Measurements from ENCODE around the gene SOWAHB. TPM values are rescaled to one million over a fixed set of nuclear protein-coding genes. Genes with fewer than 3 reads are reported as not detected.
A peak's percentile ranks its signal among the peaks of the same experiment; 100 is the strongest.

Gene SOWAHB
- total and polyA plus RNA-seq, 2 of the 8 experiments (the other 6 are each of a cell fraction or from before 2014, with no cell fraction given): 0.15 to 0.65 TPM

DNA sequence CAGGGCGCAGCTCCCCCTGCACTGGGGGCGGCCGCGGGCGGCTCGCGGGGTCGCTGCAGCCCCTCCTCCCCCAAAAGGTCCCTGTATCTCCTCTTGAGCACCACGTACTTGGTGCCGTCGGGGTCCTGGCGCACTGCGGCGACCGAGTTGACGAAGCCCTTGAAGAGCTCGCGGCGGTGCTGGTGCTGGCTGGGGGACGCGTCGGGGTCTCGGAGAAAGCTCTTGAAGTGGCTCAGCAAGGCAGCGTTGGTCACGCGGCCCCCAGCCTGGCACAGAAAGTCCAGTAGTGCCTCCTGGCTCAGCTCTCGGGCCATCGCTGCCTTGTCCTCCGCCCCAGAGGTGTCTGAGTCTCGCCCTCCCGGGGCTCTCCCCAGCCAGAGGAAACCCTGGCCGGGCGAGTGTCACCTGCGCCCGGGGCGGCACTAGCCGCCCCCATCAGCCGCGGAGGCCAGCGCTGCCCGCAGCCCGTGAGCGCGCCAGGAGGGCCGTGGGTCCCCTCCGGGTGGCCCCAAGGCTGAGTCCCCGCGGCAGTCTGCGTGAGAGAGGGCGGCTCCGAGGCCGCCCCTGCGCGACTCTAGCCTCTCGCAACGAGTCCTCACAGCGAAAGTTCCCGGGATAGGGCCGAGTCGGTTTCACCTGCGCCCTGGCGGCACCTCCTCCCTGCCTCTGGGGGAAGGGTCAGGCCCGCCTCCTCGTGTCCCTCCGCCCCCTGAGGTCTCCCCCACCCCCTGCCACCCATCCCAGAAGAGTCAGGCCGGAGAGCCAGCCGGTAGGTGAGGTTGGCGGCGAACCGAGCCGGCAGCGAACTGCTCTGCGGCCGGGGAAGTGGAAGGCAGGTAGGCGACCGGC is at the start of gene SOWAHB (continued):
- TF ChIP-seq, protein P1, sequence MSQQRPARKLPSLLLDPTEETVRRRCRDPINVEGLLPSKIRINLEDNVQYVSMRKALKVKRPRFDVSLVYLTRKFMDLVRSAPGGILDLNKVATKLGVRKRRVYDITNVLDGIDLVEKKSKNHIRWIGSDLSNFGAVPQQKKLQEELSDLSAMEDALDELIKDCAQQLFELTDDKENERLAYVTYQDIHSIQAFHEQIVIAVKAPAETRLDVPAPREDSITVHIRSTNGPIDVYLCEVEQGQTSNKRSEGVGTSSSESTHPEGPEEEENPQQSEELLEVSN (IDR thresholded peaks at IDR 0.05): 0 out of 2 replicates have a peak, but pooled peaks have one; percentile 10
- peak; percentile 52 for TF ChIP-seq EZH2 (IDR thresholded peaks at IDR 0.05; ENCODE audit: low read depth, low read length, severe bottlenecking)
- TF ChIP-seq SUZ12 (IDR thresholded peaks at IDR 0.05; ENCODE audit: low read length): peak; percentile 80
- peak; percentile 89 for TF ChIP-seq KDM4A (IDR thresholded peaks at IDR 0.05; ENCODE audit: low read depth, low read length, severe bottlenecking)
- TF ChIP-seq KDM5A (IDR thresholded peaks at IDR 0.05; ENCODE audit: low read length): no peak
- no peak for TF ChIP-seq TAF7 (optimal IDR thresholded peaks at IDR 0.05; ENCODE audit: borderline replicate concordance, low read depth, low read length)
- TF ChIP-seq, protein P2, sequence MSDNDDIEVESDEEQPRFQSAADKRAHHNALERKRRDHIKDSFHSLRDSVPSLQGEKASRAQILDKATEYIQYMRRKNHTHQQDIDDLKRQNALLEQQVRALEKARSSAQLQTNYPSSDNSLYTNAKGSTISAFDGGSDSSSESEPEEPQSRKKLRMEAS (IDR thresholded peaks at IDR 0.05): peak; percentile 52; the same call in 1 of the 2 replicates

Measured in H1 (cell line).